Heart right ventricle (tissue), 16 donors: ENCODE results near the gene UBE2G1. TPM values are rescaled to one million over a fixed set of nuclear protein-coding genes. Genes with fewer than 3 reads are reported as not detected.

Experiments used
- ATAC-seq, 8 donors: fragments of 200-7000 bp; cut with Tn5 transposase; one replicate each; pipeline ENCODE4 v1.9.1; 2020; ENCODE audit warnings: mild to moderate bottlenecking in 8 of 8, moderate library complexity in 8 of 8, moderate number of reproducible peaks in 1 of 8
- DNase-seq, 2 donors: peaks; one replicate each; pipeline ENCODE4 v3.0.0-alpha.2; 2020
- H3K27ac ChIP-seq, 10 donors: fragments of 200-600 bp; sonication (generic) in 2 of 10; one replicate each; pipeline versions ENCODE4 v1.5.0 to v1.8.0; 2020 to 2022; ENCODE audit warnings: mild to moderate bottlenecking in 3 of 10
- H3K27me3 ChIP-seq, 7 donors: fragments of 200-600 bp; one replicate each; pipeline ENCODE4 v1.8.0; 2021 to 2022; ENCODE audit warnings: mild to moderate bottlenecking in 2 of 7
- H3K36me3 ChIP-seq, 9 donors: fragments of 200-600 bp; sonication (generic) in 1 of 9; one replicate each; pipeline versions ENCODE4 v1.5.0 to v1.8.0; 2020 to 2022; ENCODE audit warnings: mild to moderate bottlenecking in 2 of 9
- H3K4me1 ChIP-seq, 9 donors: fragments of 200-600 bp; sonication (generic) in 1 of 9; one replicate each; pipeline versions ENCODE4 v1.5.0 to v1.8.0; 2020 to 2022; ENCODE audit warnings: mild to moderate bottlenecking in 4 of 9
- H3K4me3 ChIP-seq, 10 donors: fragments of 200-600 bp; sonication (generic) in 2 of 10; one replicate each; pipeline versions ENCODE4 v1.5.0 to v1.8.0; 2020 to 2022; ENCODE audit warnings: mild to moderate bottlenecking in 7 of 10, moderate library complexity in 2 of 10
- H3K9me3 ChIP-seq, 11 donors: fragments of 200-600 bp in 10 of 11; sonication (generic) in 2 of 11; one replicate each; pipeline versions ENCODE4 v1.5.0 to v1.8.0; 2013 to 2022; ENCODE audit warnings: mild to moderate bottlenecking in 2 of 11, control low read depth in 1 of 11, moderate library complexity in 1 of 11
- CTCF ChIP-seq, 9 donors: fragments of 200-600 bp; sonication (generic) in 2 of 9; IDR thresholded peaks; one replicate each; pipeline versions ENCODE4 v1.5.0 to v1.8.0; 2021 to 2022; ENCODE audit warnings: antibody characterized with exemption in 9 of 9, mild to moderate bottlenecking in 5 of 9, moderate library complexity in 1 of 9
- WGBS, 2 donors: extraction: QIAGEN DNeasy Blood & Tissue Kit; methylation state at CpG; one replicate each; pipeline ENCODE4 v1.1.7; 2013; ENCODE audit warnings: inconsistent platforms in 1 of 2; 5-methylcytosine and 5-hydroxymethylcytosine counted together
- intact Hi-C, 10 donors: fragments of 100-400 bp; cut with DNase I; formaldehyde crosslinking; loops; one replicate each; pipeline versions ENCODE4 v1.11.1 to v1.14.2; 2022
- polyA plus RNA-seq, 2 donors: library from polyadenylated mRNA; stranded (reverse); fragments of 200-250 nt; gene quantifications; one replicate each; pipeline ENCODE4 v1.2.3, GENCODE V29; 2013
- total RNA-seq, 10 donors: library from RNA; stranded (reverse); fragmentation: NEBNext Ultra II Directional in 3 of 10; extraction: Animal tissue kit (Norgen Biotek cat#: 25700) in 3 of 10; gene quantifications; one replicate each; pipeline versions ENCODE4 v1.2.1 to v1.2.4, GENCODE V29; 2021 to 2023
- donor health status: Arrhythmogenic right ventricular cardiomyopathy.
- donor health status: ischemic (EF 13 %, LVEDD 7.1; RV severe dilation, severe dysfunction).
- donor health status: healthy with polysubstance abuse.
- donor health status: DM: no; HTN: yes; CAD: no.
- donor health status: DM: no; HTN: no; CAD: no.
- donor health status: ischemic (EF 25% LVEDD 6.9; RV normal size, moderate dysfunction).
- donor health status: ischemic (EF 25% LVEDD 5.7; RV mildly dilated, moderate dysfunction).
- donor health status: healthy.
- donor health status: DM: yes; HTN: yes; CAD: no.
- donor health status: Ischemic cardiomyopathy.
- donor health status: ischemic (EF 35%, LVEDD 5.7; RV mildly dilated, moderate dysfunction).
- donor health status: nonischemic (EF 11% LVEDD 7.7; RV severe dilation, severe dysfunction).
- donor health status: DM: yes; HTN: yes; CAD: no.
- donor health status: PGD.
- donor health status: ischemic (EF 29% LVEDD 5.4; RV normal size, mild dysfunction).
- donor health status: nonischemic (EF 23%, LVEDD 6.1; RV moderate dilation, normal function).

The UBE2G1 gene
- total and polyA plus RNA-seq, 12 donors = 14.9 to 119 (median 100) TPM

GRCh38 chr17:4394208-4395110, 28.0 kb upstream of the UBE2G1 start:
- ATAC-seq (no peak), DNase-seq (no peak)
- no peak for TF ChIP-seq CTCF (IDR thresholded peaks at IDR 0.05)
- Histone ChIP-seq H3K27ac (no peak overlapping the region), H3K9me3 (no peaks in the 10 kb centered on the region), H3K36me3 (no peaks in the 10 kb centered on the region), H3K4me1 (no peaks in the 10 kb centered on the region), H3K4me3 (no peak overlapping the region), H3K27me3 (no peaks in the 10 kb centered on the region)
- 94 to 96% methylated on average over 5 of the region's 5 CpGs for WGBS, 2 donors
- intact Hi-C loops = no loop called here

- Histone ChIP-seq H3K4me1 (no peaks in the 10 kb centered on the region), H3K4me3 (no peak overlapping the region), H3K27me3 (no peaks in the 10 kb centered on the region), H3K9me3 (no peaks in the 10 kb centered on the region), H3K27ac (no peak overlapping the region), H3K36me3 (no peaks in the 10 kb centered on the region)
- intact Hi-C loops = no loop called here
- WGBS, 2 donors = 68 to 70% methylated on average over 7 of the region's 7 CpGs
- TF ChIP-seq CTCF (IDR thresholded peaks at IDR 0.05) = no peak
- ATAC-seq (no peak), DNase-seq (no peak)
Observed at GRCh38 chr17:4393806-4394205, 27.3 kb upstream of the UBE2G1 start.

- no peak overlapping the region for H3K27ac ChIP-seq
- no peaks in the 10 kb centered on the region for H3K36me3 ChIP-seq
- ATAC-seq (no peak), DNase-seq (no peak)
- no peaks in the 10 kb centered on the region for H3K9me3 ChIP-seq
- H3K27me3 ChIP-seq = no peaks in the 10 kb centered on the region
- 76 to 81% methylated on average over 8 of the region's 8 CpGs for WGBS, 2 donors
- no peaks in the 10 kb centered on the region for H3K4me1 ChIP-seq
- TF ChIP-seq CTCF (IDR thresholded peaks at IDR 0.05) = no peak
- no peak overlapping the region for H3K4me3 ChIP-seq
- intact Hi-C loops = no loop called here
Observed at GRCh38 chr17:4389079-4389478, 22.6 kb upstream of the UBE2G1 start.

- no peaks in the 10 kb centered on the region for H3K36me3 ChIP-seq
- no peak for TF ChIP-seq CTCF (IDR thresholded peaks at IDR 0.05)
- H3K4me1 ChIP-seq = no peaks in the 10 kb centered on the region
- no peaks in the 10 kb centered on the region for H3K9me3 ChIP-seq
- intact Hi-C loops = no loop called here
- DNase-seq (no peak), ATAC-seq (no peak)
- no peaks in the 10 kb centered on the region for H3K27me3 ChIP-seq
- H3K4me3 ChIP-seq = no peak overlapping the region
- no peak overlapping the region for H3K27ac ChIP-seq
- WGBS, 2 donors = 92 to 94% methylated on average over 5 of the region's 5 CpGs
Observed at GRCh38 chr17:4387137-4387536, 20.7 kb upstream of the UBE2G1 start.
